Measurements from ENCODE around the gene SLAIN2.
"Not testable (repeated sequence)": the region's sequence is repeated elsewhere in the genome, so short reads cannot be mapped to it uniquely, and the experiment has no call there.

Gene SLAIN2

GRCh38 chr4:48450740-48451139 lies 109.4 kb downstream of the SLAIN2 start:
- DNase-seq = no peak

- DNase-seq = not testable (repeated sequence)
These were observed 110.3 kb downstream of the SLAIN2 start for GRCh38 chr4:48451656-48452055.

GRCh38 chr4:48454591-48454990 lies 113.3 kb downstream of the SLAIN2 start:
- no peak for DNase-seq

- no peak for DNase-seq
These were observed 119.7 kb downstream of the SLAIN2 start for GRCh38 chr4:48461000-48461399.

GRCh38 chr4:48462363-48462762 lies 121.0 kb downstream of the SLAIN2 start:
- DNase-seq = no peak

GRCh38 chr4:48467442-48467841 lies 126.1 kb downstream of the SLAIN2 start:
- DNase-seq = no peak

- DNase-seq = no peak
These were observed 126.6 kb downstream of the SLAIN2 start for GRCh38 chr4:48467891-48468290.

- DNase-seq = no peak
These were observed 128.8 kb downstream of the SLAIN2 start for GRCh38 chr4:48470137-48470536.

GRCh38 chr4:48470570-48470969 lies 129.2 kb downstream of the SLAIN2 start:
- no peak for DNase-seq

- DNase-seq = no peak
These were observed 131.5 kb downstream of the SLAIN2 start for GRCh38 chr4:48472794-48473193.

- DNase-seq = no peak
These were observed 134.4 kb downstream of the SLAIN2 start for GRCh38 chr4:48475770-48476169.

Measured in SHP77 treated with DMSO at 0.1 percent for 48 hours (cell line).